HG03135 (cell line): ENCODE results near the gene AIM2.
A peak's percentile ranks its signal among the peaks of the same experiment; 100 is the strongest.
"Not testable (repeated sequence)": the region's sequence is repeated elsewhere in the genome, so short reads cannot be mapped to it uniquely, and the experiment has no call there.

Experiments used
- ATAC-seq: cut with Tn5 transposase; IDR thresholded peaks from one replicate; pipeline ENCODE4 v1.9.1; 2021; ENCODE audit warnings: mild to moderate bottlenecking, moderate library complexity; ENCODE audit not compliant: unreplicated experiment

AIM2 gene

DNA sequence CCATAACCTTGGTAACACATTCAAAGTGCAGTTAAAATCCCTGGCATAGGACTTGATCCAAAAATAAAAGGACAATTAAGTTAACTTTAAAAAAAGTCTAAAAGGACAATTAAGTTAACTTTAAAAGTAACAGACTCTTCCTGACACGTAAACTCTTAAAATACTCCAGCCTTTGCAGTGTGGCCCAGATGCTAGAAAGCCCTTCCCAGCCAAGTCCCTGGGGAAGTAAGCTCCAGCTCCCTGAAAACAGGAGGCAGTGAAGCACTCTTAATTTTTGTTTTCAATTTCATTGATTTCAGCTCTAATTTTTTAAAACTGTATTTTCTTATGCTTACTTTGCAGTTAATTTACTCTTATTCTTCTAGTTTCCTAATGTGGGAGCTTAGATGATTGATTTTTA lies 5.1 kb upstream of the AIM2 start:
- no peak for ATAC-seq

DNA sequence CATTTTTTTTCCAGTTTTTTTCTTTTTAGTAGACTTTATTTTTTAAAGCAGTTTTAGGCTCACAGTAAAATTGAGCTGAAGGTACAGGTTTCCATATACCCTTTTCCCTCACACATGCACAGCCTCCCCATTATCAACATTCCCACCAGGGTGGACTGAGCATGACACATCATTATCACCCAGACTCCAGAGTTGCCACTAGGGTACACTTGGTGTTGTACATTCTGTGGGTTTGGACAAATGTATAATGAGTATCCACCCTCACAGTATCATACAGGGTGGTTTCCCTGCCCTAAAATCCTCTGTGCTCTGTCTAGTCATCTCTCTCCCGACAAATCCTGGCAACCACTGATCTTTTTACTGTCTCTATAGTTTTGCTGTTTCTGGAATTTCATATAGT lies 3.0 kb upstream of the AIM2 start:
- ATAC-seq, result no peak

DNA sequence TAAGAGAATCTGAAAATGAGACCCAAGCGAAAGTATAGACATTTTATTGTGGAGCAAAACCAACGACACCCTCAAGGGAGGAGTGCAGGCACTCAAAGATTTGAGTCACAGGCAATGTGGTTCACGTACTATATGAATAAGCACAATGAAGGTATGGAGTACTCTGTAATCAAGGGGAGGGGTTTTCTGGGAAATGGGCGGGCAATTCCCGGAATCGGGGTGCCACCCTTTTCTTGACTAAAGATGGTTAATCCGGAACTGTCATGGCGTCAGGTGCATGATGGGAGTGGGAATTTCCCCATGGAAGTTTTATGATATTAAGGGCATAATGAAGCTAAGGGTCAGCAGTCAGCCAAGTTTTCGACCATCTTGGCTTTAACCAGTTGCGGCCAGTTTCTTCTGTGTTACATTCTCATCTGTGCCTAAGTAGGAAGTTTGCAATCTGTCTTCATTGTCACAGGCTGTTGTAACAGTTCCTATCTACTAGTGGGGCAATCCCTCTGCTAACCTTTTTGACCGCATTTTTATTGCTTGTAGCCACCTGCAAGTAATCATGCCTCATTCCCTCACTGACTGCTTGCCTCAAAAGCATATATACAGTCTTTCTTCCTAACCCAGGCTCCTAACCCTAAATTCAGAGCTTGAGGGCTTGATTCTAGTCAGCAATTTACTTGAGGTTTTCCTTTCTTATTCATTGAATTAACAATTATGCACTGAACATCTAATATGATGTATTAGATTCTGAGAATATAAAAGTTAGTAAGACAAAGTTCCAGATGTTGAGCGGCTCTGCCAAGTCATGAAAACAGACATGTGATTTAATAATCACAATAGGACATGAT lies 775 bp upstream of the AIM2 start:
- peak; percentile 71 for ATAC-seq

DNA sequence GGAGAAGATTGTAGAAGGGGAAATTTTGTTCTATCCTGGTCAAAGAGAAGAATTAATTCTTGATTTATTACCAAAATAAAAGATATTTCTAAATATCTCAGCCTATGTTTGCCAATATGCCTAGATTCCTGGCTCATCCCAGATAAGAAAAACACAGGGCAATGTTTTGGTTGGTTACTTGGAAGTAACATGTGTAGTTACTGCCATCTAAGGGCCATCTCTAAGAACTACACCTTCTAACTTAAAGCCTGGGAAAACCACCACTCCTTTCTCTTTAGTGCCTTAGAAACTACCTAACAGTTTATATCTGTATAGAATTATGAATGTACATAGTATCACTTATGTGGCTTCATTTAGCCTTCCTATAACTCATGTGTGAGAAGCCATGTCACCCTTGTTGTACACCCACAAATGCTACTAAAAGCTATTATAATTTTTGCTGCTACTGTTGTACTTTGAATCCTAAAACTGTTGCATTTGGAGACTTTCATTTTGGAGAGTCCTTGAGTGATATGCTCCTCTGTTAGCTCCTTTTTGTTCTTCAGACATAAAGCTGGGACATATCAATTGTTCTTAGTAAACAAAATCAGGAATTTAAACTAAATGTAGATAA lies 4.5 kb downstream of the AIM2 start:
- ATAC-seq, result no peak

DNA sequence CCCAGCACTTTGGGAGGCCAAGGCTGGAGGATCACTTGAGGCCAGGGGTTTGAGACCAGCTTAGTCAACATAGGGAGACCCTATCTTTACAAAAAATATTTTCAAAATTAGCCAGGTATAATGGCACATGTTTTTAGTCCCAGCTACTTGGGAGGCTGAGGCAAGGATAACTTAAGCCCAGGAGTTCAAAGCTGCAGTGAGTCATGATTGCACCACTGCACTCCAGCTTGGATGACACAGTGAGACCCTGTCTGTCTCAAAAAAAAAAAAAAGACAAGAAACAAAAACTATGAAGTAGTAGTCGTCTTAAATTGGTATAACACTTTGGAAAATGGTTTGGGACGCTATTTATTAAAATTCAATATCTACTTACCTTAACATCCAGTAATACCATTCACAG lies 7.7 kb downstream of the AIM2 start:
- no peak for ATAC-seq

DNA sequence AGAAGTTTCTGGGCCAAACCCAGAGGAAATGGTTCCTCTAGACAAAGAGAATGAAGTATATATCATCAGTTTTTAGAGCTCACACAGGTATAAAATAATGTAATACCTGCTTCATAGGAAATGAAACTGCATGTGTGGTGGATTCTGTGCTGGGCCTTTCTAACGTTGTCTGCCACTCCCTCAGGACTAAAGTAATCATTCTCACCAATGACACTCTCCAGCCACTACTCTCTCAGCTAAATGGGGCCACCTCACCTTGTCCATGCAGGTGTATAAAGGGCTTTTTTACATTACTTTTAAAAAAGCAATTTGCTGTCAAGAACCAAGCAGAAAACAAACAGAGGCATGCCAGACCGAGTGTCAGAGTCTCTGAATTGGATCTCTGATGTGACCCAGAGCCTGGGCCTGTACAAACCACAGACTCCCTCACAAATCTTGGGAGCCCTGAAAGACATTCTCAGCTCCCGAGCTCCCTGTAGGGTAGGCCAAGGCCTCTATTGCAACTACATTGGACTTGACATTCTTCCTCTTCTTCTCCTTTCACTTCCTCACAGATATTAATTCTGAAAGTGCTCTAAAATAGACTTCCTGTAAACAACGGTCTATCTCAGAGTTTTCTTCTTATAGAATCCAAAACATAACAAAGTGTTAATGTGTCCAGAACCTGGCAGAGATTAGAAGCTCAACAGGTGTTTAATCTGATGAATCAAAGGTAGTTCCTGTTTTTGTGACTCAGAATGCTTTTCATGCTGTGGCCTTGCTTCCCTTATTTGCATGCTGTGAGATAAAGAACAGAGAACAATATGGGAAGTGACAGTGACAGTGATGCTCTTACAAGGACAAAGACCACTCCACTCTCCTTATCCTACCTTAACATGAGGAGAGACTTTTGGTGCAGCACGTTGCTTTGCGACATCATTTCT lies 8.6 kb downstream of the AIM2 start:
- ATAC-seq, result peak; percentile 88

DNA sequence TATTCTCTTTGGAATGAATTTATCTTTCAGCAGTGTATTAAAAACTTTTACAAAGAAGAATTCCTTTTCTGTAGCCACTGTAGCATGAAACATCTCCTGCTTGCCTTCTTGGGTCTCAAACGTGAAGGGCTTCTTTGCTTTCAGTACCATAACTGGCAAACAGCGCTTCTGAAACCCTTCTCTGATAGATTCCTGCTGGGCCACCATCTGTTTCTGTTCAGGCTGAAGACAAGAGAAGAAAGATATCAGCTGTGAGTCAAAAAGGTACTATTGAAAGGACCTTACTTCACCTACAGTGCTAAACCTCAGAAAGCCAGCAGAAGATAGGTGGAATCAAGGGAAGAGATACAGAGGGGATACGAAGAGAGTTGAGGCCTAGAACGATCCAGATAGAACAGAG lies 10.5 kb downstream of the AIM2 start:
- no peak for ATAC-seq

DNA sequence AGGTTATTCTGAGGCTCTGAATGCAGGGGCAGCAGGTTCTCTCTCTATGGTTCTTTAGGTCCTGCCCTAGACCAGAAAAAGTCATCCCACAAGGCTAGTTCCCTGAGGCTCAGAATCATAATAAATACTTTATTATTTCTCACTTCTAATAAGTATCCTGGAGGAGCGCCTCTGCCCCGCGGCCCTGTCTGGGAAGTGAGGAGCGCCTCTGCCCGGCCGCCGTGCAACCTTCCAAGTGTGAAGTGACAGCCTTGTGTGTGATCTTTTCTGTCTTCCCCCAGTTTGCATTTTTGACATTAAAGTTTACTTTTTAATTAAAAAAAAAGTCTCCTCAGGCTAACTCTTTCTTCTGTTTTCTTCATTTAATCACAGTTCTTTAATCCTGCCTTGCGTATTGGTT lies 11.5 kb downstream of the AIM2 start:
- ATAC-seq, result no peak

DNA sequence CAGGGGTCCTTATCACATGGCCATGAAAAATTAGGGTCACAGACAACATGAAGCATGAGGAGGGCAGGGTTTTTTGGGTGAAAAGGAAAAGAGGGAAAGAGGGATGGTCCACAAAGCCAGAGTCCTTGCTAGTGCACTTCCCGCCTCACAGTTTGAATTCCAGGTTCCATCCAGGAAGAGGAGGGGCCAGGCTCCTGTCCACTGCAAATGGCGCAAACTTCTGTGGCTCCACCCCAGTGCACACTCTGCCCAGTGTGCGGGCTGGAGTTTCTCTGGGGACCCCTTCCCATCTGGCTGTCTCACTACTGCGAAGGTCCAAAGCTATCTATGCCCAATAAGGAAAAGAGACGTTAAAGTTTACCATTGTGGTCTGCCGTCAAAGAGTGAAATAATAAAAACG lies 17.8 kb downstream of the AIM2 start:
- ATAC-seq, result no peak

DNA sequence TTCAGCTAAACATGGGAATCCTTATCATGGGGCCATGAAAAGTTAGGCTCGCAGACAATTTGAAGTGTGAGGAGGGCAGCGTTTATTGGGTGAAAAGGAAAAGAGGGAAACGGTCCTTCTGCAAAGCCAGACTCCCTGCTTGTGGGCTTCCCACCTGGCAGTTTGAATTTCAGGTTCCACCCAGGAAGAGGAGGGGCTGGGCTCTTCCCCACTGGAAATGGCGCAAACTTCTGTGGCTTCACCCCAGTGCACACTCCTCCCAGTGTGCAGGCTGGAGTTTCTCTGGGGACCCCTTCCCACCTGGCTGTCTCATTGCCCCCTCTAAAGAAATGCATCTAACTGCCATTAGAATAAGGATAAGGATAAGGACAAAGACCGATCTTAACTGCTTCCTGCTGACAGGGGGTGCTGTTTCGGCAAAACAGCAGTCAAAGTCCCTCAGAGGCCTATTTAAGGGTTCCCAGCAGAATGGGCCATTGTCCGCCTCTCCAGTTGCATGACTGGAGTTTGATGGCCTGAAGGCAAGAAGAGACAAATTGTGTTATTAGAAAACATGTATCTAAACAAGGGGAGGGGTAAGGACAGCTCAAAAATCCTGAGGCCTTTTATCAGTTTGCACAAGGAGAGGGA lies 20.4 kb downstream of the AIM2 start:
- ATAC-seq, result no peak

DNA sequence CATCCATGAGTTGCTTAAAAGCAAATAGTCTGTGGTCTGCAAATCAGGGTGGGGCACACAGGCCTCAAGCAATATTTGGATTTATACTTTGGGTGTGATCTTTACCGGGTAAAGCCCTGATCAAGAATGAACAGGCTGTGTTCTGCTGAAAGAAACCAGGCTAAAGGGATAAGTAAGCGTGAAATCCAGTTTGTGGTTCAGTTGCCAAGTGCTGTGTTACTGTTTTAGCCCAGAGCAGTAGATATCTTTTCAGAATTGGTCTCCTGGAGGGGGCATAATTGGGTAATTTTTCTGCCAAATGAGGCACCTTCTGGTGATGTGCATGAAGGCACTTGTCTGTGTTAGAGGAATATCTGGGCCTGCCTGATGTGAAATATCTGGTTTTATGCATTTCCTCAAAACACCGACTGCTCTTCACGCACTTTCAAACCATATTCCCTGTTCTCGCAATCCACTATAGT lies 21.4 kb downstream of the AIM2 start:
- no peak for ATAC-seq

DNA sequence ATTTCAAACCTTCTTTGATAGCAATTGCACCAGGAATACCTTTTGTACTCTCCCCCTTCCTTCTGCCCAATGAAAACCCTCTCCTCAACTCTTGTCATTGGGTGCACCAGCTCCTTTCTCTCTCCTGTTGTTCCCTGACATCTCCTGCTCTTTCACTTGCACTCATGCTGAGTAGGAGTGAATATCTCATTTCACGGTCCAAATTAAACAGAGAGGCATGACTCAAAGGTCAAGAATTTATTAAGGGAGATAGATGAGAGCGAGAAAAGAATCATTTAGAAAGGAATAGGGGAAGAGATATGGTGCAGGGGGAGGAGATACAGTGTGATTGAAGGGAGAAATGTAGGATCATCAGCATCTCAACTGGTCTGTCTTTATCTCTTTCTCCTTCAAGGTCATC lies 22.1 kb downstream of the AIM2 start:
- ATAC-seq, result no peak

DNA sequence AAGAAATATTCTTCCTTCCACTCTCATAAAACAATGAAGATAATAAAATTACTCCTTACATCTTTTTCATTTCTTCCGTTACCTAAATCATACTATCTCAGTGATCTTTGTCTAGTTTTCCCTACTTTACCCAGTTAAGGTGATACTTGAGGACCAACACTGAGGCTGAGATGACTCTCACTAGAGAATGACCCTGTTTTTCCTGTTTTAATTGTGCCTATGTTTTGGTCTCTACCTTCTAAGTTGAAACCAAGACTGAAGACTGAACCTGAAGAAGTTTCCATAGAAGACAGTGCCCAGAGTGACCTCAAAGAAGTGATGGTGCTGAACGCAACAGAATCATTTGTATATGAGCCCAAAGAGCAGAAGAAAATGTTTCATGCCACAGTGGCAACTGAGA lies 25.1 kb downstream of the AIM2 start:
- no peak for ATAC-seq

DNA sequence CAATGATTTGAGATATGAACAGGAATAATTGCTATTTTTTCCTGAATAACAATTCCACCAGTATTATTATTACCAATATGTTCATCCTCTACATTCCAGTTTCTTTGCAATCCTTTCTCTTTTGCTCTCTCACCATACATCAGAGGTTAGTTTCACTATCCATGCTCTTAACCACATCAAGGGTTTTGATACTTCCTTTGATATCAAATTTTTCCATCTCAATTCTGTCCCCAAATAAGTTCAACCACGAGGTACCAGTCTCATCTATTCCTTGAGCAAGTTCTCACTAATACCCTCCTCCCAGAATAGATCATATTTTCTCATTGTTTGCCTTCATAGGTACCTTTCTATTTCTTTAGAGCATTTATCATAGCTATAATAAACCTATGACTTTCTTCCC lies 30.1 kb downstream of the AIM2 start:
- ATAC-seq, result not testable (repeated sequence)

DNA sequence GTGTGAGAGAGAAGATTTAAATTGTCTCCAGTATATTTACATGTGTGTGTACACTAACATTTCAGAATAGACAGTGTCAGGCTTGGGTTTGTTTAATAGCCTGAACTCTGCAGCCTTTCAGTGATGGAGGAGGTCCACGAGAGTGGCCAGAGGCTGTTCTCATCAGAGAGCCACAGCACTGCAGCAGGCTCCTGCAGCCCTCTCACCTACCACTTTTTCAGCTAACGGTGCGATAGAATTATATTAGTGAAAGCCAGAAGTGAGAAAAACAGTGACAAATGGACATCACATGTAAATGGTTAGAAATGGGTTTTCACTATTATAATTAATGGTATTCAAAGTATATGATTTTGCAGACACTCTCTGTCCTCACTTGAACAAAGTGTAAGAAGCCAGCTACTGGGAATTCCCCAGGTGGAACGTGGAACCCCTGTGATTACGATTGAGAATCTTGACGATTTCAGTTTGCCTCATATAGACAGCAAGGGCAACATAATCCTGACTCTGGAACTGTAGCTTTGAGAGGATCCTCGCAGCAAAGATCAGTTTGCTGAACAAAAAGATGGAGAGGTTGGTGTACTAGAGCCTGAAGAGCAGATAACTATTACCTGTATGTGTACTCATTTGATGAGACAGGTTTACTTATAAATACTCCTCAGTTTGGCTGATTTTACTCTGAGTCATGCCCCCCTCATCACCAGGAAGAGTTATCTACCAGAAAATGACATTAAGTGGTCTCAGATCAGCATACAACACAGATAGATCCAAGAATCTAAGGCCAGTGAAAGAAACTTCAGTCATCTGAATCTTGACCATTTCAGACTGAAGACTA lies 35.5 kb downstream of the AIM2 start:
- ATAC-seq, result no peak

DNA sequence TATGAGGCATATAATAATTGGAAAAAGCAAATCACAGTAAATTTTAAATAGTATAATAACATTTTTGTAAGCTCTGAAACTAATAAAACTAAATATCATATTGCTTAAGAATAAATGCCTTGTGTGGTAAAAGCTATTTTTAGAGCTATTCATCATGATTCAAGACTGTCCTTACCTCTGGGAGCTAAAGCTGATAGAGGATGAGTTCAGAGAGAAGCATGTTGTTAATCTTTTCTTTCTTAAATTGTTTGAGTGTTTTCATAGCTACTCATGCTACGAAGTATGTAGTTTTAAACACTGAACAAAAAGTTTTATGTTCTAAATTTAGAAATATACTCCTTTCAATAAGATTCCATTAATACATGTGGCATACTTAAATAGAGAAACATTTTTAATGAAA lies 36.4 kb downstream of the AIM2 start:
- ATAC-seq, result no peak

DNA sequence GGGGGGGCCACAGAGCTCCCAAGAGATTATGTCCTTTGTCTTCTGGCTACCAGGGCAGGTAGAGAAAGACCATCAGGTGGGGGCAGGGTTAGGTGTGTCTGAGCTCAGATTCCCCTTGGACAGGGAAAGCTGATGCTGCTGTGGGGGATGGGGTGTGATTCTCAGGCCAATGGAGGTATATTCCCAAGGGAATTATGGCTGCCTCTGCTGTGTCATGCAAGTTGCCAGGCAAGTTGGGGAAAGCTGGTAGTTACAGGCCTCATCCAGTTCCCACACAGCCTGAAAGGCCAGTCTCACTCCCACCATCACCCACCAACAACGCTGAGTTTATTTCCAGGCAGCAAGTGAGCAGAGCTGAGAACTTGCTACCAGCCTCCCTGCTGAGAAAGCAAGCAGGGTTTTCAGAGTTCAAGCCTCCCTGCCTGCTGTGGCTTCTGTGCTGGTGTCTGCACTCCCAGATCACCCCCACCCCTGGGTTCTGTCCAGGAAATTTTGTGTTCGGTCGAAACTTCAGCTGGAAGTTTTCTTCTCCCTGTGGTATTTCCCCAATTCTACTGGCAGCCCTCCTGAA lies 45.6 kb downstream of the AIM2 start:
- ATAC-seq, result no peak

DNA sequence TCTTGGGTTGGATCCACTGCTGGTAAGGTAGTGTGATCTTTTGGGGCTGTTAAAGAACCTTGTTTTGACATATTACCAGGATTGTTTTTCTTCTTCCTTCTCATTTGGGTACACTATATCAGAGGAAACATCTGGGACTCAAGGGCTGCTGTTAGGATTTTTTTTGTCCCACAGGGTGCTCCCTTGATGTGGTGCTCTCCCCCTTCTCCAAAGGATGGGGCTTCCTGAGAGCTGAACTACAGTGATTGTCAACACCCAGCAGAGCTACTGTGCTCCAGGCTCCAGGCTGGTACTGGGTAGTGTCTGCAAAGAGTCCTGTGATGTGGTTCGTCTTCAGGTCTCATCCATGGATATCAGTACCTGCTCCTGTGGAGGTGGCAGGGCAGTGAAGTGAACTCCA lies 46.3 kb downstream of the AIM2 start:
- no peak for ATAC-seq

DNA sequence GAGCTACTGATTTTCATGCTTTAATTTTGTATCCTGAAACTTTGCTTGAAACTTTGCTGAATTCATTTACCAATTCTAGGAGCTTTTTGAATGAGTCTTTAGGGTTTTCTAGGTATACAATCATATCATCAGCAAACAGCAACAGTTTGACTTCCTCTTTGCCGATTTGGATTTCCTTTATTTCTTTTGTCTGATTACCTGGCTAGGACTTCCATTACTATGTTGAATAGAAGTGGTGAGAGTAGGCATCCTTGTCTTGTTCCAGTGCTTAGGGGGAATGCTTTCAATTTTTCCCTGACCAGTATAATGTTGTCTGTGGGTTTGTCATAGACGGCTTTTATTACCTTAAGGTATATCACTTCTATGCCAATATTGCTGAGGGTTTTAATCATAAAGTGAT lies 49.7 kb downstream of the AIM2 start:
- ATAC-seq, result not testable (repeated sequence)

DNA sequence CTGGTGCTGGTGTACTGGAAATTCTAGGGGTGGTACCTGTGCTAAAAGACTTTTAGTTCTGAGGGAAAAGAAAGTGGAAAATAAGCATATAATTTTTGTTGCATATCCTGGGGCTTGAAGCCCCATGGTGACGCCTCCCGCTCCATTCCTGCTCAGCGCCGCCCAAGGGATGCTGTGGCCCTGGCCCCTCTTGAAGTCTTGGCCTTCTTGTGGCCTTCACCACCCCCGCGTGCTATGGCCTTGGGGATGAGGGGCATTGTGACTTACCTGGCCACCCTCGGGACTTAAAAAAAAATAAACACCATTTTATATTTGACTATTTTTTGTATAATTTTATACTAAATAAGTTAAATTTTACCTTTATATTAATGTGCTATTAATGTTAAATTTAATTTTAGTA lies 51.5 kb downstream of the AIM2 start:
- no peak for ATAC-seq
